ENCODE results near the gene CACNG4.

CACNG4 gene

GRCh38 chr17:67079491-67079890 is 115.0 kb downstream of the CACNG4 start:
- Mint-ChIP-seq H3K4me1 (peaks cover 6% of the 10 kb centered on the region), H3K36me3 (ENCODE audit: low read depth) (peaks cover 26% of the 10 kb centered on the region), H3K27ac (no peak overlapping the region), H3K27me3 (ENCODE audit: low read depth) (no peaks in the 10 kb centered on the region), H3K9me3 (no peaks in the 10 kb centered on the region), H3K4me3 (no peak overlapping the region)
- TF ChIP-seq CTCF (IDR thresholded peaks at IDR 0.05; ENCODE audit: unreplicated experiment in 3 of 3): no peak

DNA sequence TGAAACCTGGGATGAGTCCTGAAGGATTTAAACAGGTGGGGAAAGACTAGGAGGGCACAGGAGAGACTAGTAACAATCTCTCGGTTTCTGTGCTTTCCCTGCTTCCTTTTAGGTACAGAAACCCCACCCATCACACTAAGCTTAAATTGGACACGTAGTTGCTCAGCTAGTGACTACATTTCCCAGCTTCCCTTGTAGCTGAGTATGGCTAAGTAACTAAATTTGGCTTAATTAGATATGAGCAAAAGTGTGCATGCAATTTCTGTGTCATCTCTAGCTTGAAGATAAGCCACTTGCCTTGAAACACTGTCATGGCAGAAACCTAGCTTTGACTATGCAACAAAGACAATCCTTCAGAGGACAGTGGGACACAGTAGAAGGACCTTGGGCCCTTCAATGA is 116.3 kb downstream of the CACNG4 start:
- no peaks in the 10 kb centered on the region for H3K9me3 Mint-ChIP-seq
- H3K36me3 Mint-ChIP-seq (ENCODE audit: low read depth): peaks cover 31% of the 10 kb centered on the region
- H3K27me3 Mint-ChIP-seq (ENCODE audit: low read depth): no peaks in the 10 kb centered on the region
- H3K27ac Mint-ChIP-seq: no peak overlapping the region
- H3K4me1 Mint-ChIP-seq: peaks cover 6% of the 10 kb centered on the region
- no peak overlapping the region for H3K4me3 Mint-ChIP-seq
- TF ChIP-seq CTCF (IDR thresholded peaks at IDR 0.05; ENCODE audit: unreplicated experiment in 3 of 3): no peak

DNA sequence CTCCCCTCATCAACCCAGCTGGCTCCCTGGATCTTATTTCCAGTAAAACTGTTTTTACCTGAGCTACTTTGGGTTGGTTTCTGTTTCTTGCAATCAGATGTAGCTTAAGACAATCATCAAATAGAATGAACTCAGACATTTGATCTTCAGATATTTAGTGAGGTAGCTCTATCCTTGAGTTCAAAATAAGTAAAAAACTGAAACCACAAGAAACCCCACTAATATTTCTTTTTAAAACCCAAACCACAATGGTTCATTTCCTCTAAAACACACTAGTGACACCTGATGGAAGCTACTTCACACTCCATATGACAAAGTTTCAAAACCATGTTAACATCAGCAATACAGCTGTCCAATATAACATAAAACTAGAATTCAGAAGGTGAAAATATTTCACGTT is 117.6 kb downstream of the CACNG4 start:
- no peak for TF ChIP-seq CTCF (IDR thresholded peaks at IDR 0.05; ENCODE audit: unreplicated experiment in 3 of 3)
- Mint-ChIP-seq H3K27ac (no peak overlapping the region), H3K36me3 (ENCODE audit: low read depth) (peaks cover 34% of the 10 kb centered on the region), H3K4me1 (no peaks in the 10 kb centered on the region), H3K4me3 (no peak overlapping the region), H3K27me3 (ENCODE audit: low read depth) (no peaks in the 10 kb centered on the region), H3K9me3 (no peaks in the 10 kb centered on the region)

All from nephron (organoid).